SK-N-SH (cell line): ENCODE measurements around the gene SPAG9. TPM values are rescaled to one million over a fixed set of nuclear protein-coding genes. Genes with fewer than 3 reads are reported as not detected.
A peak's percentile ranks its signal among the peaks of the same experiment; 100 is the strongest.

Experiments
- CTCF ChIA-PET: fragments of 300-600, 350-600 bp; formaldehyde crosslinking; extraction: SDS; loops from one replicate; lab custom pipeline; 2021; lab: Yijun Ruan, JAX
- POLR2A ChIA-PET: fragments of 350-600 bp; sonication (Branson Sonifier 250); formaldehyde crosslinking; extraction: SDS; loops from one replicate; lab custom pipeline; 2020; ENCODE audit warnings: antibody characterized with exemption, inconsistent platforms; lab: Yijun Ruan, JAX
- DNase-seq: peaks from one replicate; pipeline ENCODE4 v3.0.0; 2012
- H2AFZ ChIP-seq: fragments of 200-600 bp; sonication (generic); 2 replicates; pipeline ENCODE4 v1.8.1; 2016; ENCODE audit warnings: antibody characterized with exemption, mild to moderate bottlenecking, low read depth
- H3F3A ChIP-seq: fragments of 200-600 bp; sonication (generic); replicated peaks from 2 replicates; pipeline ENCODE3; 2016; ENCODE audit warnings: antibody characterized with exemption, mild to moderate bottlenecking; ENCODE audit not compliant: insufficient read depth
- H3K27ac ChIP-seq, 2 experiments: fragments of 200-500 bp in 1 of 2; fragments of 200-600 bp in 1 of 2; sonication (Bioruptor generic) in 1 of 2; sonication (generic), shearing (Covaris generic) in 1 of 2; 2 replicates each; pipeline versions ENCODE4 v1.5.1 to v1.6.1; 2014 to 2016; ENCODE audit warnings: low read depth in 2 of 2, inconsistent platforms in 1 of 2, low read length in 1 of 2, mild to moderate bottlenecking in 1 of 2, mixed read lengths in 1 of 2
- H3K27me3 ChIP-seq: fragments of 200-600 bp; sonication (generic), shearing (Covaris generic); 2 replicates; pipeline ENCODE4 v1.6.1; 2016; ENCODE audit warnings: mixed run types; ENCODE audit not compliant: insufficient read depth
- H3K36me3 ChIP-seq, 2 experiments: fragments of 200-500 bp in 1 of 2; fragments of 200-600 bp in 1 of 2; sonication (Bioruptor generic) in 1 of 2; sonication (generic) in 1 of 2; replicated peaks in 1 of 2; 2 replicates each; pipeline versions ENCODE3 to v1.5.1; 2014 to 2016; ENCODE audit warnings: low read length in 1 of 2, mild to moderate bottlenecking in 1 of 2; ENCODE audit not compliant: insufficient read depth in 2 of 2, control insufficient read depth in 1 of 2
- H3K4me1 ChIP-seq, 2 experiments: fragments of 200-500 bp in 1 of 2; fragments of 200-600 bp in 1 of 2; sonication (Bioruptor generic) in 1 of 2; sonication (generic), shearing (Covaris generic) in 1 of 2; 2 replicates each; pipeline versions ENCODE4 v1.5.1 to v1.6.1; 2014 to 2016; ENCODE audit warnings: low read depth in 1 of 2, low read length in 1 of 2, mixed run types in 1 of 2; ENCODE audit not compliant: insufficient read depth in 2 of 2, control insufficient read depth in 1 of 2
- H3K4me2 ChIP-seq: fragments of 200-600 bp; sonication (generic), shearing (Covaris generic); 2 replicates; pipeline ENCODE4 v1.6.1; 2017; ENCODE audit warnings: mixed run types
- H3K4me3 ChIP-seq, 2 experiments: fragments of 200-500 bp in 1 of 2; fragments of 200-600 bp in 1 of 2; sonication (Bioruptor generic) in 1 of 2; sonication (generic), shearing (Covaris generic) in 1 of 2; 2 replicates each; pipeline versions ENCODE4 v1.5.1 to v1.8.1; 2014 to 2016; ENCODE audit warnings: low read depth in 2 of 2, inconsistent platforms in 1 of 2, low read length in 1 of 2, mild to moderate bottlenecking in 1 of 2, mixed read lengths in 1 of 2, moderate library complexity in 1 of 2
- H3K79me2 ChIP-seq: fragments of 200-600 bp; sonication (generic); 2 replicates; pipeline ENCODE4 v1.8.1; 2017; ENCODE audit warnings: mild to moderate bottlenecking; ENCODE audit not compliant: insufficient read depth
- H3K9ac ChIP-seq: fragments of 200-600 bp; sonication (generic); 2 replicates; pipeline ENCODE4 v1.6.1; 2017; ENCODE audit warnings: mixed run types
- H3K9me2 ChIP-seq: fragments of 200-600 bp; sonication (generic); 2 replicates; pipeline ENCODE4 v1.6.1; 2017; ENCODE audit warnings: mixed run types
- H3K9me3 ChIP-seq: fragments of 200-600 bp; sonication (generic); 2 replicates; pipeline ENCODE4 v1.6.1; 2017; ENCODE audit warnings: mixed run types, mild to moderate bottlenecking, moderate library complexity
- H4K20me1 ChIP-seq: fragments of 200-600 bp; sonication (generic); 2 replicates; pipeline ENCODE4 v1.6.1; 2017; ENCODE audit warnings: mild to moderate bottlenecking, mixed run types; ENCODE audit not compliant: insufficient read depth
- EP300 ChIP-seq, 2 experiments: IDR thresholded peaks; 2 replicates each; pipeline versions ENCODE4 v1.4.0 to v1.6.1; 2012; ENCODE audit warnings: borderline replicate concordance in 1 of 2, low read depth in 1 of 2, low read length in 1 of 2
- EZH2phosphoT487 ChIP-seq: fragments of 200-600 bp; sonication (generic); IDR thresholded peaks from 2 replicates; pipeline ENCODE4 v1.6.1; 2017; ENCODE audit warnings: low read depth, mixed run types, mild to moderate bottlenecking, antibody characterized with exemption, moderate library complexity, borderline replicate concordance
- FOXJ3 ChIP-seq: sonication (generic); formaldehyde crosslinking; IDR thresholded peaks from 2 replicates; pipeline ENCODE4 v1.5.1; 2020; ENCODE audit warnings: mild to moderate bottlenecking, missing genetic modification reagents
- FOXM1 ChIP-seq: IDR thresholded peaks from 2 replicates; pipeline ENCODE4 v1.4.0; 2012; ENCODE audit warnings: low read depth, mild to moderate bottlenecking
- GABPA ChIP-seq: IDR thresholded peaks from 2 replicates; pipeline ENCODE4 v1.4.0; 2012; ENCODE audit warnings: low read depth, mild to moderate bottlenecking
- MAX ChIP-seq: IDR thresholded peaks from 2 replicates; pipeline ENCODE4 v1.4.0; 2012; ENCODE audit warnings: low read depth
- MXI1 ChIP-seq: IDR thresholded peaks from 2 replicates; pipeline ENCODE4 v1.6.1; 2012; ENCODE audit warnings: mild to moderate bottlenecking, low read depth, low read length, improper control_type of control experiment
- NFIC ChIP-seq: IDR thresholded peaks from 2 replicates; pipeline ENCODE4 v1.4.0; 2012; ENCODE audit warnings: borderline replicate concordance
- PBX3 ChIP-seq: IDR thresholded peaks from 2 replicates; pipeline ENCODE4; 2012
- POLR2AphosphoS5 ChIP-seq: IDR thresholded peaks from 2 replicates; pipeline ENCODE4 v1.6.1; 2012; ENCODE audit warnings: low read depth, low read length
- RAD21 ChIP-seq: IDR thresholded peaks from 2 replicates; pipeline ENCODE4 v1.6.1; 2012; ENCODE audit warnings: mild to moderate bottlenecking, low read length
- RCOR1 ChIP-seq: fragments of 150-350 bp; IDR thresholded peaks from 2 replicates; pipeline ENCODE4 v1.6.1; 2017; ENCODE audit warnings: antibody characterized with exemption, low read length
- REST ChIP-seq: IDR thresholded peaks from 2 replicates; pipeline ENCODE4 v1.6.1; 2012; ENCODE audit warnings: mild to moderate bottlenecking, low read depth, low read length, moderate library complexity
- USF1 ChIP-seq: IDR thresholded peaks from 2 replicates; pipeline ENCODE4 v1.4.0; 2012; ENCODE audit warnings: low read depth, borderline replicate concordance
- YY1 ChIP-seq: IDR thresholded peaks from 2 replicates; pipeline ENCODE4 v1.4.0; 2012; ENCODE audit warnings: low read depth, mild to moderate bottlenecking
- ZBTB33 ChIP-seq: IDR thresholded peaks from 2 replicates; pipeline ENCODE4 v1.4.0; 2012; ENCODE audit warnings: low read depth, borderline replicate concordance
- WGBS: methylation state at CpG from one replicate; pipeline ENCODE4 v1.1.6; 2017; ENCODE audit warnings: low lambda C conversion rate; 5-methylcytosine and 5-hydroxymethylcytosine counted together
- polyA plus RNA-seq, 3 experiments: library from polyadenylated mRNA; depleted of rRNA; stranded (reverse); fragments of >200 nt; gene quantifications; 2 replicates each; pipeline ENCODE4 v1.2.3, GENCODE V29; 2012

Gene SPAG9
- polyA plus RNA-seq, 1 of the 3 experiments (the other 2 are of a cell fraction), result 32.1 TPM

GRCh38 chr17:50952889-50953288, 167.8 kb downstream of the SPAG9 start:
- H2AFZ ChIP-seq, result no peak overlapping the region
- no peak for DNase-seq
- POLR2A ChIA-PET, result interaction anchor here (0.6 to 15.4 kb wide), 9 partner anchors 8 to 103 kb away, joined by 3 to 609 read pairs (median 10); partner anchors contain the start of gene TOB1
- WGBS, result 88% methylated on average over 6 of the region's 6 CpGs
- no peaks in the 10 kb centered on the region for H3K9me3 ChIP-seq
- no peaks in the 10 kb centered on the region for H4K20me1 ChIP-seq
- peaks cover 11% of the 10 kb centered on the region for H3F3A ChIP-seq
- no peaks in the 10 kb centered on the region for H3K79me2 ChIP-seq
- TF ChIP-seq MAX (no peak), USF1 (no peak), RCOR1 (no peak), FOXM1 (no peak), RAD21 (no peak), EZH2phosphoT487 (no peak), PBX3 (no peak)
- H3K9ac ChIP-seq, result no peak overlapping the region
- peak overlapping the region in 1 of 2 experiments; percentile 96; a peak in 1 of 4 replicates for H3K27ac ChIP-seq
- H3K27me3 ChIP-seq, result no peaks in the 10 kb centered on the region
- no peak overlapping the region for H3K4me3 ChIP-seq
- peaks cover 41 to 83% of the 10 kb centered on the region in 2 experiments for H3K4me1 ChIP-seq
- H3K36me3 ChIP-seq, result no peaks in the 10 kb centered on the region
- no peaks in the 10 kb centered on the region for H3K9me2 ChIP-seq
- no peak overlapping the region for H3K4me2 ChIP-seq
- CTCF ChIA-PET, result interaction anchor here (0.7 to 16.9 kb wide), 9 partner anchors 35 to 402 kb away, joined by 3 to 820 read pairs (median 6); partner anchors contain the start of gene TOB1

GRCh38 chr17:50952013-50952412, 168.7 kb downstream of the SPAG9 start:
- H3K36me3 ChIP-seq, result no peaks in the 10 kb centered on the region
- POLR2A ChIA-PET, result interaction anchor here (0.6 to 15.4 kb wide), 9 partner anchors 8 to 102 kb away, joined by 3 to 609 read pairs (median 4); partner anchors contain the start of gene TOB1
- H4K20me1 ChIP-seq, result no peaks in the 10 kb centered on the region
- peaks cover 43 to 90% of the 10 kb centered on the region in 2 experiments for H3K4me1 ChIP-seq
- no peaks in the 10 kb centered on the region for H3K9me2 ChIP-seq
- no peak overlapping the region for H2AFZ ChIP-seq
- peak overlapping the region in 1 of 2 experiments; percentile 17; a peak in 2 of 4 replicates for H3K27ac ChIP-seq
- H3F3A ChIP-seq, result peaks cover 11% of the 10 kb centered on the region
- CTCF ChIA-PET, result interaction anchor here (0.7 to 16.9 kb wide), 11 partner anchors 23 to 201 kb away, joined by 3 to 820 read pairs (median 6); partner anchors contain the start of genes NME1 and TOB1
- no peaks in the 10 kb centered on the region for H3K27me3 ChIP-seq
- peak; percentile 85 for DNase-seq
- no peaks in the 10 kb centered on the region for H3K79me2 ChIP-seq
- H3K4me3 ChIP-seq, result no peak overlapping the region
- 81% methylated on average over 2 of the region's 5 CpGs for WGBS
- no peak overlapping the region for H3K4me2 ChIP-seq
- H3K9me3 ChIP-seq, result no peaks in the 10 kb centered on the region
- no peak overlapping the region for H3K9ac ChIP-seq
- TF ChIP-seq REST (no peak), POLR2AphosphoS5 (no peak), MAX (no peak; the same call in 1 of the 2 replicates), MXI1 (peak; percentile 94), ZBTB33 (no peak), NFIC (peak; percentile 79), FOXJ3 (CRISPR knock-in tag) (peak; percentile 85), FOXM1 (no peak), PBX3 (0 out of 2 replicates have a peak, but pooled peaks have one; percentile 13), EP300 (IDR thresholded peaks at IDR 0.05; ENCODE audit: borderline replicate concordance in 1 of 2, low read depth in 1 of 2, low read length in 1 of 2) (peak in 1 of 2 experiments; percentile 92; a peak in 2 of 4 replicates), RCOR1 (peak; percentile 86), GABPA (no peak), YY1 (no peak)
